GM12872 (cell line): Measurements from ENCODE around the gene ADCY7.

ENCODE experiments used
- TF ChIP-seq, protein P1 (sequence below): IDR thresholded peaks from 3 replicates; pipeline ENCODE4 v1.5.1; 2011; ENCODE audit warnings: low read depth, mild to moderate bottlenecking, low read length, moderate library complexity; ENCODE audit not compliant: insufficient read depth

Gene ADCY7

DNA sequence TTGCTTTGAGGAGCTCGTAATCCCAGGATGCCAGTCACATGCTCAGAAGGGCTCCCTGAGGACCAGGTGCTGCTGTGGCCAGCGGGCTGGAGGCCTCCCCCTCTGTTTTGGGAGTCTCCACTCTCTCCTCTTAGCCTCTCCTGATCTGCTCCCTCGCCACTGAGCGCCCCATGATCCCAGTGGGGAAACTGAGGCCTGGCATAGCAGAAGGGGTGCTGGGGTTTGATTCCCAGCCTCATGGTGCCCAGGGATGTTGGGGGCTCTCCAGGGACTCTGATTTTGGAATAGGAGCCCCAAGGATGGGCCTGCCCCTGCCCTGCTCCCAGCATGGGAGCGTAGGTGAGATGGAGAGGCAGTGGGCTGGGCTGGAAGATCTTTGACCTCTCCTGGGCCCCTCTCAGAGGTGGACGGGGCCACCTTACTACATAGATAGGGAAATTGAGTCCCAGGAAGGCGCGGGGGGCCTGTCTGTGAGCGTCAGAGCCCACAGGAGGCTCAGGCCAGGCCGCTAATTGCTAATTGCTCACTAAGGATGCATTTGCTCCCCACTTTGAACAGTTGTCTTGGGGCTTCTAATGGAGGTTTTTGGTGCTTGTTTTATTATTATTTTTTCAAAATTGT, 525 bp upstream of the ADCY7 start:
- TF ChIP-seq, protein P1, sequence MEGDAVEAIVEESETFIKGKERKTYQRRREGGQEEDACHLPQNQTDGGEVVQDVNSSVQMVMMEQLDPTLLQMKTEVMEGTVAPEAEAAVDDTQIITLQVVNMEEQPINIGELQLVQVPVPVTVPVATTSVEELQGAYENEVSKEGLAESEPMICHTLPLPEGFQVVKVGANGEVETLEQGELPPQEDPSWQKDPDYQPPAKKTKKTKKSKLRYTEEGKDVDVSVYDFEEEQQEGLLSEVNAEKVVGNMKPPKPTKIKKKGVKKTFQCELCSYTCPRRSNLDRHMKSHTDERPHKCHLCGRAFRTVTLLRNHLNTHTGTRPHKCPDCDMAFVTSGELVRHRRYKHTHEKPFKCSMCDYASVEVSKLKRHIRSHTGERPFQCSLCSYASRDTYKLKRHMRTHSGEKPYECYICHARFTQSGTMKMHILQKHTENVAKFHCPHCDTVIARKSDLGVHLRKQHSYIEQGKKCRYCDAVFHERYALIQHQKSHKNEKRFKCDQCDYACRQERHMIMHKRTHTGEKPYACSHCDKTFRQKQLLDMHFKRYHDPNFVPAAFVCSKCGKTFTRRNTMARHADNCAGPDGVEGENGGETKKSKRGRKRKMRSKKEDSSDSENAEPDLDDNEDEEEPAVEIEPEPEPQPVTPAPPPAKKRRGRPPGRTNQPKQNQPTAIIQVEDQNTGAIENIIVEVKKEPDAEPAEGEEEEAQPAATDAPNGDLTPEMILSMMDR: no peak

DNA sequence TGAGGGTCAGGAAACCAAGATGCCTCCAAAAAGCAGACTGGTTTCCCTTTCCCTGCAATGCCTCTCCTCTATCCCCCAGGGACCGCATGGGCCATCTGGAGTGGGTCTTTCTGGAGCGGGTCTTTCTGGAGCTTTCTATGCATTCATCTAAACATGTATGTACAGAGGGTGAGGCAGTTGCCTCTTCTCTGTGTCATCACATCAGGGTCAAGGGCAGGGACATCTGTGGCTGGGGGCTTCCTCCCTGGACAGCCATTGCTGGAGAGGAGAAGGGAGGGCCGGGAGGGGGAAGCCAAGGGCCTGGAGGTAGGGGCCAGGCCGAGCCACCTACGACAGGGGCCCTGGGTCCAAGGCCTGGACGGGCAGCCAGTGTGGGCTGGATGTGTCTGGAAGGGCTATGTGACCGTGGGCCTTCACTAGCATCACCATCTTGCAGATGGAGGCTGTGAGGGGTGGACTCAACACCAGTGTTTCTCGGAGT, 840 bp downstream of the ADCY7 start:
- TF ChIP-seq, protein P1: no peak

DNA sequence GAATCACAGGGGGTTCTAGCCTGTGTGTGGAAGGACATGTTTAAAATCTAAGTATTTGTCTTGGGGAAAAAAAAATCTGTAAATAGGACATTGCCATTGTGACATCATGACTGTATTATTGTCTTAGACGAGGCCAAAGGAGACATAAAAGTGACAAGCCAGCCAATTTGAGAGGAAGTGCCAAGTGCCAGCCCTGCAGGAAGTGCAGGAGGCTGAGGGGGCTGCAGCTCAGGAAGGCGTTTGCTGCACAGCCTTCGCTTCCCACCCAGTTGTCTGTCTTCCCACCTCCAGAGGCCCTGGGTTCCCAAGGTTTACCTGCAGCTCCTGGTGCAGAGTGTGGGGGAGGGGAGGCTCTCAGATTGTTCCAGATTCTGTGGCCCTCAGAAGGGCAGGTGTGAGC, 1.3 kb downstream of the ADCY7 start:
- TF ChIP-seq, protein P1: no peak

DNA sequence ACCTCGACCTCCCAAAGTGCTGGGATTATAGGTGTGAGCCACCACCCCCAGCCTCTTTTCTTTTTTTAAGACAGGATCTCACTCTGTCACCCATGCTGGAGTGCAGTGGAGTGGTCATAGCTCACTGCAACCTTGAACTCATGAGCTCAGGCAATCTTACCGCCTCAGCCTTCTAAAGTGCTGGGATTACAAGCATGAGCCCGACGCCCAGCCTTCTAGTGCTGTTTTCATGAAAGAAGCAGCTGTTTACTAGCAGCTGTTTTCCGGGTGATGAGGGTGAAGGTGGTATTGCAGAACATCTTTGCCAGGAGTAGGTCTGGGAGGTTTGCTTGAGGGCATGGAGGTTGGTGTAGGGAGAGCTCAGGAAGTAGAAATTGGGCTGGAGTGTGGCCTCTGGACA, 2.0 kb downstream of the ADCY7 start:
- TF ChIP-seq, protein P1: no peak

DNA sequence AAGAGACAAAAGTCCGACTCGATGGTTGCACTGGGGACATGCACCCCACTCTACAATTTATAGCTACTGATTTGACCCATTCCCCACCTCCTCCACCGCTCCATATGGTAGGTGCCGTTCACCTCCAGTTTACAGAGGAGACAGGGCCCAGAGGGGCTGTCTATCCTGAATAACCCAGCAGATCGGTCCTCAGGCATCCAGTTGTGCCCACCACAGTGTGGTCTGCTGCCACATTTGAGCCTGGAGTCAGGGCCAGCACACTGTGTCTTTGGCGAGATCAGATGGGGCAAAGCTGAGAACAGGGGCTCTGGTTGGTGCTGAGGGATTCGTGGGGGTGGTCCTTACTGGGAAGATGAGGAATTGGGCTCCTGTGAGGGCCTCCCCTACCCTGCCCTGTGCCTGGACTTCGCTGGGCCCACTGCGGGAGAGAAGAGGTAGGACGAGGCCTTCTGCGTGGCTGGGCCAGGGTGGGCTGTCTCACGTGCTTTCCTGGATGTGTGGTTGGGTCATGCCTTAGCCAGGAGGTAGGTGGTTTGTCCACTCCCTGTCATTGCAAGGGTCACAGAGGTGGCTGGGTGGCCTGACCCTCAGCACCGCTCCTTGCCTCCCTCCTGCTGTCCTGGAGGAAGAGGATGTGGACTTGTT, 2.8 kb downstream of the ADCY7 start:
- TF ChIP-seq, protein P1: no peak

DNA sequence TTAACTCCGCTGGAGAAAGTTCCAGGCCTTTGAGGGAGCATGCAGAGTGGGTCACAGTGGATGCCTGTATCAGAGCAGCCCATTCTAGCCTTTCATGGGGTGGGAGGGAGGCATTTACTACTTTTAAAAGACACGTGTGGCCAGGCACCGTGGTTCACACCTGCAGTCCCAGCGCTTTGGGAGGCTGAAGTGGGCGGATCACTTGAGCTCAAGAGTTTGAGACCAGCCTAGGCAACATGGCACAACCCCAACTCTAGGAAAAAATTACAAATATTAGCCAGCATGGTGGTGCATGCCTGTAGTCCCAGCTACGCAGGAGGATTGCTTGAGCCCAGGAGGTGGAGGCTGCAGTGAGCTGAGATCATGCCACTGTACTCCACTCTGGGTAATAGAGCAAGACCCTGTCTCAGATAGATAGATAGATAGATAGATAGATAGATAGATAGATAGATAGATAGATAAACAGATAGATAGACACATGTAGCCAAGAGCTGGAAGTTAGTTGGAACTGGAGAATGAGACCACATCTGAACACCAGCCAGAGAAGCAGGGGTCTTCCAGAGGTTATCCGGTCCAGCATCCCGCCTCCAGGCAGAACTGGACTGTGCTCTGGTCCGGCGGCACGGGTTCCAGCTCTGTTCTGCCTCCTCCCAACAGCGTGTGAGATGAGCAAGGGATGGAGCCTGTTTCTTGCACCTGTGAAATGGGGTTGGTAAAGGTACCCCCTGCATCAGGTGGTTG, 3.6 kb downstream of the ADCY7 start:
- TF ChIP-seq, protein P1: no peak

DNA sequence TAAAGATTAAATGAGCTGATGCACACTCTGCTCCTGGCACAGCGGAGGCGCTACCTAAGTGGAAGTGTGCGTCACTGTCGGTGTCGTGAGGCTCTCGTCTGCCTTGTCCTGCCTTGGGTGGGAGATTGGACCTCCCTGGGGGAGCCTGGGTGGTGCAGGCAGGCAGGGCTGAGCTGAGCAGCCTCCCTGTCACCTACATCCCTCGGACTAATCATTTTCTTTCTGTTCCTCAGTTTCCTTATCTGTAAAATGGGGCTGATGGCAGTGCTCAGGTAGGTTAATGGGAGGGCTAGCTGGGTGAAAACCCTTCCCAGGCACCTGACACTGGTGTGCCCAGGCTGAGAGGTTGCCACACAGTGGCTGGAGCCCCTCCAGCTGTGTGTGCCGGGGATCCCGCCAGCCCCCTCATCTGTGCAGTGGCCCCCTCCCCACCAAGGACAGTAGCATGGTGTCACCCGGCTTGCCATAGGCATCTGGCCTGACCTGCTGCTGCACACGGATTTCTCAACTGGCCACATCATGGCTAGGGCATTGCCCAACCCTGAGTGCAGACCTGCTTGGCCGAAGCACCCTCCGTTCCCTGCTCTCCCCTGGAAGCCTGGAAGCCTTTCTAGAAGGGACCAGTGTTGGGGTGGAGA, 4.3 kb downstream of the ADCY7 start:
- TF ChIP-seq, protein P1: no peak
